Activated CD8-positive, alpha-beta memory T cell treated with anti-CD3 and anti-CD28 coated beads, Interleukin-2, amount 50 U/mL, for 48 hours (primary cell): ENCODE measurements around the gene ANTXR2.
"Not testable (repeated sequence)": the region's sequence is repeated elsewhere in the genome, so short reads cannot be mapped to it uniquely, and the experiment has no call there.

ENCODE experiments used
- DNase-seq: peaks from one replicate; pipeline ENCODE4 v3.0.0-alpha.2; 2020

Gene ANTXR2

DNA sequence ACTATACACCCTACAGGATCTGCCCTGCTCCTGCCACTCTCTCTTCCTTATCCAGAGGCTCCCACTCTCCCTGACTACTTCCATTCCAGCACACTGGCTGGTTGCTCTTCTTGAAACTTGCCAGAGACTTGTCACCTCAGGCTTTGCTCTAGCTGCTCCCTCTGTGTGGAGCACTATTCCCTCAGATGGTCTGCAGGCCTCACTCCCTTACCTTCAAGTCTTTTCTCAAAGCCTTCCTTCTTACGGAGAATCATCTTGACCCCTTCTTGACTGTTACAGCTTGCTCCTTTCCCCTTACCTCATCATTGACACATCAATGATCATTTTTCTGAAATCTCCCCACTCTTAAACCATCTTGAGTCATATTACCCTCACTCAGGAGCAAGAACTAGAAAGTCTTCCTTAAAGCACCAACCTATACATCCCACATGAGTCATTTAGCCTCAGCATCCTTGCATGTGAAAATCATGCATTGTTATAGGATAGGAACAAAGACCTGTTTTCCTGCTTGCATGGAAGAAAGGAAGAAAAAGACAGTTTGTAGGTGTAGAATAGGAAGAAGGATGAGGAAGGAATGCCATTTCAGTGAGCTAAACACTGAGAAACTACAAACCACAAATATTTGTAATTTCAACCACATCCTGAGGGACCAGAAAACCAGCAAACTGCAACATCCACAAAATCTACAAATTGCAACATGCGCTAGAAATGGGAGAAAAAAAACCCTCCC, 55.7 kb downstream of the ANTXR2 start:
- no peak for DNase-seq

- DNase-seq, result no peak
Measured at GRCh38 chr4:80016506-80016905, 56.5 kb downstream of the ANTXR2 start.

DNA sequence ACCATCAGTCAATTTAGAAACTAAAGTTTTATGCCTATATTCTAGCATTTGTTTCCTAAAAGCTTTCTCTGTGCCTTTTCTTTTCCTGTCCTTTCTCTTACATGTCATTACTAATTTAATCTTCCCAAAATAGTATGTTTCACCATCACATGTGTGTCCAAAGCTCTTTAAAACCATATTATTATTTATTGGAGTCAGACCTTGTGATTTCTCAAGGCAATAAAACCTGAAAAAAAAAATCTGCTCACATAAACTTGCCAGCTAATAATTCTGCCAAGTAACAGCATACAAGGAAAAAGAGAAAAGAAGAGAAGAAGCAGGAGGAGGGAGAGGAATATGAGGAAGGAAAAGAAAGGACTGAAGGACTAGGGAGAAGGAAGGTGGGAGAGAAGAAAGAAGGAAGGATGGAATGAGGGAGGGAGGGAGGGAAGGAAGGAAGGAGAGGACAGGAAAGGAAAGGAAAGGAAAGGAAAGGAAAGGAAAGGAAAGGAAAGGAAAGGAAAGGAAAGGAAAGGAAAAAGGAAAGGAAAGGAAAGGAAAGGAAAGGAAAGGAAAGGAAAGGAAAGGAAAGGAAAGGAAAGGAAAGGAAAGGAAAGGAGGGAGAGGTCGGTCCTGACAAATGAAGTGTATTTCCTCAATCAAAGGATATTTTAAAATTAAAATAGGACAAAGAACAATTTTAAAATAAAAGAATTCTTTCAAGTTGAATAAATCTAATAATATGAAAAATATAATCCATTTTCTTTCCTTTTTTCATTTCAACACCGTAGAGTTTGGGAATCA, 57.4 kb downstream of the ANTXR2 start:
- DNase-seq, result no peak

DNA sequence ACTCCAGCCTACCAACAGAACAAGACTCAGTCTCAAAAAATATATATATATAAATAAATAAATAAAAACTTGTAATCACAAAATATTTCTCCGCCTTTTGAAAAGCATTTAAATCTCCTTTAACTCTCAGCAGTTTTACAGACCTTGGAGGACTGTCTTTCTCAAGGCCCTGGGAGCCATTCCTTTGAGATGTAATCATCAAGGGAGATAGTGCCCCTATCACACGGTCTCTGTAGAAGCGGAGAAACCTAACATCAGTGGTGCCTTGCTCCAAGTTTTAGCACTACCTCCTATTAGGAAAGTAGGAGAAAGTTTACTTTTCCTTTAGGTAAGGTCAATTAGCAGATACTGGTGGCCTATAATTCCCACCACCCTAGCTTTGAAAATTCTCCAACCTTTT, 58.5 kb downstream of the ANTXR2 start:
- no peak for DNase-seq

DNA sequence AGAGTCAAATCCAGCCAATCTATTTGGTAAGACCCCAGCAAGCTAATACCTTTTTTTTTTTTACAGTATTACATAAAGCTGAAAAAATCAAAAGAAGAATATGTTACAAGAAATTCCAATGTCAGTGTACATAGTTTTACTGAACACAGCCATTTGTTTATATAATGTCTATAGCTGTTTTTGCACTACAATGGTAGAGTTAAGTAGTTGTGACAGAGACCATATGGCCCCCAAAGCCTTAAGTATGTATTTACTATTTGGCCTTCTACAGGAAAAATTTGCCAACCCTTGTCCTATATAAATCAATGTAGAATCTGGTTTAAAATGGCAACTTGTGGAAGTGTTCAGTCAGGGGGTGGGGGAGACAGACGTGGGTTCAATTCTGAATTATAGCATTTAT, 60.7 kb downstream of the ANTXR2 start:
- DNase-seq, result no peak

GRCh38 chr4:80011636-80012236, 61.3 kb downstream of the ANTXR2 start:
- DNase-seq, result no peak

DNA sequence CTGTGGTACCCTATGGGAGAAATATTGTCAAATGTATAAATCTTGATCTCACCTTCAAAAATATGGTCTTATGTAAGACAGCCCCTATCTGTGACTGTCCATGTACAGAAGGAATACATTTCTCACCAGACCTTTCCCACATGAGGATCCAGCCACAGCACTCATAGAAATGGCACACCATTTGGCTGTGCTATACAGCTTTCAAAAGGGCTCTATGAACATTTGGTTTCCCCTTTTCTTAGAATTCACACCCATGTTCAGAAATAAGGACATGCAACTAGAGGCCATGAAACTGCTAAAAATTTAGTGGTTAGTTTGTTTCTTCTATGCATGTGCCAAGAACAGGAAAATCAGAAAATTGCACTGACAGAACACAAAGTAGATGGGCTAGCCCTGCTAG, 62.7 kb downstream of the ANTXR2 start:
- no peak for DNase-seq

GRCh38 chr4:80009806-80010205, 63.2 kb downstream of the ANTXR2 start:
- no peak for DNase-seq

GRCh38 chr4:80008971-80009370, 64.1 kb downstream of the ANTXR2 start:
- DNase-seq, result no peak

DNA sequence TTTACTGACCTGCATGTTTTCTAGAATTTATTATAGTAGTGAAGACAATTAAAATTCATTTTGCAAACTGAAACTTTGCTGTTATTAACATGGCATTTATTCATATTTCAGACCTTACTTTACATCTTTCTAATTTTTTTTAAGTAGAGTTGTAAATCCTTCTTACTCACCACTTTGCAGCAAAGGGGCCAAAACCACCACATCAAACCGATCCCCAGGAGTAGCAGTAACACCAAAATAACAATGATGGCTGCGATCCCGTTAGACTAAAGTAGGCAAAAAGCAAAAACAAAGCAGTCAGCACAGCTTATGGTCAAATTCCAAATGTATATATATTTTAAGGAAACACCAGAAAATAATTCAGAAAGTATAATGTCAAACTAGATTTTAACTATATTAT, 64.7 kb downstream of the ANTXR2 start:
- no peak for DNase-seq

DNA sequence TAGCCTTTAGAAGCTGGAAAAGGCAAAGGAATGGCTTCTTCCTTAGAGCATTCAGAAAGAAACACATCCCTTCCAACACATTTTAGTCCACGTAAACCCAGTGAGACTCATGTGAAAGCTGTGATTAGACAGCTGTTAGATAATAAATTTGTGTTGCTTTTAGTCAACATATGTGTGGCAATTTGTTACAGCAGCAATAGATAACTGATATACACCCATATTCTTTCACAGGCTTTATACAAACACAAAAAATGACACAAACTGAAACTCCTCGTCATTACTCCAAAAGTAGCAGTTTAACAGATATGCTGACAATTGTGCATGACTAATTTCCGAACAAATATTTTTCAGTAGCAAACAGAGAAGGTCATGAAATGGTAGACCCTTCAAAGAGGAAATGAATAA, 65.3 kb downstream of the ANTXR2 start:
- DNase-seq, result no peak

DNA sequence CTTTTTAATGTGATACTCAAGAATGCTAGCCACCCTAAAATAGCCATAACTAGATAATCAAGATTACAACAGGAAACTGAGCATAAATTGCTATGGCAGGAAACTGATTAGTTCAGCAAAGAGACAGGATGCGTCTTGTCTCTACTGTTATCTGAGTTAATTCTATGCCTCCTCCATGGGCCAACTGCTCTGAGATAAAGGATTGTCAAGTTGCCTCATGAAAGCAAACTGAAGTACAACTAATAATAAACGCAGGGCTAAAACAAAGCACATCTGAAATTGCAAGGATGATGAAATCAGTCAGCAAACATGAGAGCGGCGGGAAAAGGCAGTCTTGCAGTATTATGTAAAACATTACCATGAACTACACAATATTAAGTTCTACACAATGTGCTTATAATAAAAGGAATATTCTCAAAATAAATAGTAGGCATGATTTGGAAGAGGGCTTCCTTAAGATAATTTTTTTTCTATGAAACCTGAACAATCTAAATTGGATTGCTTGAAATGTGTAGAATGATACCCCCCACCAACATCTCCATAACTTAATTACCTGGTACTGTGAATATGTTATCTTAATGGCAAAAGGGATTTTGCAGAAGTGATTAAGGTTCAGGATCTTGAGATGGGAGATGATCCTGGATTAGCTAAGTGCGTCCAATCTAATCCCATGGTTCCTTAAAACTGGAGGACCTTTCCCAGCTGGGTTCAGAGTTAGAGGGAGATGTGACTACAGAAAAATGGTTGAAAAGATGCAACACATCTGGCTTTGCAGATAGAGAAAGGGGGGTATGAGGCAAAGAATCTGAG, 65.9 kb downstream of the ANTXR2 start:
- no peak for DNase-seq

DNA sequence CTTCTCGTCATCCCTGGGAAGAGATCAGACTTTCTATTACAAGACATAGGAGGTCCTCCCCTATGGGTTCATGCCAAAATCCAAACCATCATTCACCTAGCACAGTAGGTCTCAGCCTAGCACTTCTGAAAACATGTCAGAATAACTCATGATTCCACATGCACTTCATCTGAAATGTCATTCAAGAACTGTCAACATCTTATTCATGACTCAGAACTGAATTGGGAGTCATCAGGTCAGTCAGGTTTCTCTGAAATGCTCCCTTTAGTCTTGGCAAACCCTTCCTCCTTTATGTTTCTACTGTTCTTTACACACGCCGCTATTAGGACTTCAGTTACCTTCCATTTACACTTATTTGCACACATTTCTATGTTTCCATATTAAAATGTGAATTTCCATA, 67.2 kb downstream of the ANTXR2 start:
- DNase-seq, result no peak

- DNase-seq, result no peak
Measured at GRCh38 chr4:80004319-80004718, 68.7 kb downstream of the ANTXR2 start.

- not testable (repeated sequence) for DNase-seq
Measured at GRCh38 chr4:80002559-80002958, 70.5 kb downstream of the ANTXR2 start.

DNA sequence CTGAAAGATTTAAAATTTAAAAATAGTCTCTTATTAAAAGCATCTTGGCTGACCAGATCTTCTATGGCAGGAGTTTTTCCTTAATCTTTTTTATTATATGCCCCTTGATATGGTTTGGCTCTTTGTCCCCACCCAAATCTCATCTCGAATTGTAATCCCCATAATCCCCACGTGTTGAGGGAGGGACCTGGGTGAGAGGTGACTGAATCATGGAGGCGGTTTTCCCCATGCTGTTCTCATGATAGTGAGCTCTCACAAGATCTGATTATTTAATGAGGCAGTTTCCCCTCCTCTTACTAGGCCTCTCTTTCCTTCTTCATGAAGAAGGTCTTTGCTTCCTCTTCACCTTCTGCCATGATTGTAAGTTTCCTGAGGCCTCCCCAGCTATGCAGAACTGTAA, 74.0 kb downstream of the ANTXR2 start:
- not testable (repeated sequence) for DNase-seq

- DNase-seq, result no peak
Measured at GRCh38 chr4:79998201-79998600, 74.8 kb downstream of the ANTXR2 start.

GRCh38 chr4:79996851-79997250, 76.2 kb downstream of the ANTXR2 start:
- DNase-seq, result no peak

DNA sequence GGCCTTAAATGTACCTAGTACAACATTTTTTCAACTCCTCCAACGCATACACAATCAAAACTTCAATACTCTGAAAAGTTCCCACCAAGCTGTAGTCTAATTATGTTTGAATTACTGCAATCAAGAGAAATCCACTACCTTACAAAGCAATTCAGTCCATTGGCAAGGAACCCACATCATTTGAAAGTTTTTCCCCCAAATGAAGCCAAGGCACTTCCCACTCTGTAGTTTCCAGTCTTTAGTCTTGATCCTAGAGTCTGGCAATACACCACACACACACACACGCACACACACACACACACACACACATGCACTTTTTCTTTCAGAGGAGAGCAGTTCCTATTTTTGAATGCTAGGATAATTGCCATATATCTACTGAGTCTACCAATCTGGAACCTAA, 79.6 kb downstream of the ANTXR2 start:
- no peak for DNase-seq

GRCh38 chr4:79991601-79992000, 81.4 kb downstream of the ANTXR2 start:
- no peak for DNase-seq

GRCh38 chr4:79991100-79991499, 81.9 kb downstream of the ANTXR2 start:
- not testable (repeated sequence) for DNase-seq

- DNase-seq, result no peak
Measured at GRCh38 chr4:79987401-79987800, 85.6 kb downstream of the ANTXR2 start.

- no peak for DNase-seq
Measured at GRCh38 chr4:79983431-79983830, 89.6 kb downstream of the ANTXR2 start.
